DND-41 (cell line): ENCODE measurements around the gene FAM174C.

Source experiments
- ATAC-seq: fragments of 200-7000 bp; cut with Tn5 transposase; 3 replicates; pipeline ENCODE4 v1.9.1; 2021; ENCODE audit warnings: low read depth; ENCODE audit not compliant: insufficient read depth
- DNase-seq: peaks from one replicate; pipeline ENCODE4 v3.0.0-alpha.2; 2020
- H2AFZ ChIP-seq: 2 replicates; pipeline ENCODE4 v1.6.0; 2012; ENCODE audit warnings: low read depth, low read length
- H3K27ac ChIP-seq: 2 replicates; pipeline ENCODE4 v1.5.1; 2012; ENCODE audit warnings: low read length, inconsistent platforms
- H3K27me3 ChIP-seq: fragments of 200-600 bp; sonication (generic); 2 replicates; pipeline ENCODE4 v1.6.0; 2012; ENCODE audit warnings: low read length, mild to moderate bottlenecking, inconsistent platforms; ENCODE audit not compliant: insufficient read depth, poor library complexity
- H3K36me3 ChIP-seq: 2 replicates; pipeline ENCODE4 v1.5.1; 2012; ENCODE audit warnings: low read length, inconsistent platforms; ENCODE audit not compliant: insufficient read depth
- H3K4me1 ChIP-seq: 2 replicates; pipeline ENCODE4 v1.5.1; 2012; ENCODE audit warnings: mild to moderate bottlenecking, low read length; ENCODE audit not compliant: insufficient read depth
- H3K4me2 ChIP-seq: 2 replicates; pipeline ENCODE4 v1.6.0; 2012; ENCODE audit warnings: mild to moderate bottlenecking, moderate library complexity, low read length, inconsistent platforms; ENCODE audit not compliant: insufficient read depth
- H3K4me3 ChIP-seq, 2 experiments: fragments of 200-600 bp in 1 of 2; shearing (Covaris generic) in 1 of 2; 2 replicates each; pipeline ENCODE4 v1.5.1; 2012 to 2016; ENCODE audit warnings: inconsistent platforms in 2 of 2, low read length in 2 of 2, mild to moderate bottlenecking in 2 of 2, low read depth in 1 of 2, moderate library complexity in 1 of 2
- H3K79me2 ChIP-seq: 2 replicates; pipeline ENCODE4 v1.6.0; 2012; ENCODE audit warnings: low read length, inconsistent platforms; ENCODE audit not compliant: insufficient read depth
- H3K9ac ChIP-seq: 2 replicates; pipeline ENCODE4 v1.6.0; 2012; ENCODE audit warnings: low read depth, mild to moderate bottlenecking, inconsistent platforms, low read length, moderate library complexity
- H3K9me3 ChIP-seq: 2 replicates; pipeline ENCODE4 v1.5.1; 2012; ENCODE audit warnings: low read length, moderate library complexity, mild to moderate bottlenecking, inconsistent platforms; ENCODE audit not compliant: insufficient read depth, severe bottlenecking
- H4K20me1 ChIP-seq: 2 replicates; pipeline ENCODE4 v1.6.0; 2012; ENCODE audit warnings: low read length; ENCODE audit not compliant: insufficient read depth
- CTCF ChIP-seq: IDR thresholded peaks from 2 replicates; pipeline ENCODE4 v1.5.1; 2012; ENCODE audit warnings: borderline replicate concordance, low read length, moderate library complexity, mild to moderate bottlenecking; ENCODE audit not compliant: poor library complexity, severe bottlenecking; ENCODE audit errors: extremely low read depth
- EZH2 ChIP-seq: IDR thresholded peaks from 3 replicates; pipeline ENCODE4 v1.6.1; 2012; ENCODE audit warnings: borderline replicate concordance, low read depth, mild to moderate bottlenecking, moderate library complexity, low read length, inconsistent platforms; ENCODE audit not compliant: severe bottlenecking

Gene FAM174C

DNA sequence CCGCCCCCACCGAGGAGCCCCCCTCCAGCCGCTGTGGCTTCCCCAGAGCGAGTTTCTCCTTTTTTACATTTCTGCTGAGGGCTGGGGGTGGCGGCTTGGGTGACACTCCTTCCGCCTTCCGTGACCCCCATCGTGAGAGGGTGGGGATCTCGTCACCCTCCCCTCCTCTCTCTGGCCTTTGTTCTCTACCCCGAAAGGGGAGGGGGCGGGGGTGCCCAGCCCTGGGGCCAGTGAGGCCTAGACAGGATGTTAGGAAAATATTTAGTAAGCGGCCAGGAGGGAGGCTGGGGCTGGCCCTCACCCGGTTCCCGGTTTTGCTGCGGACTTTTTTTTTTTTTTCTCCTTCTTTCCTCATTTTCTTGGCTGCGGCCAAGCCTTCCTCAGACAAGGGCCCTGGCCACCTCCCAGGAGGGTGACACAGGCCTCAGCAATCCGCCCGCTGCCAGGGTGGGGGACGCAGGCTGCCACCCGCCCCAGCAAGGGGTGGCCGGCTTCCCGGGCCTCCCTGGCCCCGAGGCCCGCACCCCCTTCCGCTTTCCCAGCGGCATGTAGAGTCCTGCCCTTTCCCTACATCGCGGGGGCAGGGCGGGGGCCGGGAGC lies 23.0 kb upstream of the FAM174C start:
- peak overlapping the region; percentile 77 for H3K4me2 ChIP-seq
- H4K20me1 ChIP-seq: peaks cover 55% of the 10 kb centered on the region
- peak overlapping the region; percentile 41 for H3K9ac ChIP-seq
- peaks cover 55% of the 10 kb centered on the region for H3K79me2 ChIP-seq
- H3K4me3 ChIP-seq: peak overlapping the region in 1 of 2 experiments; percentile 44; a peak in 2 of 4 replicates
- DNase-seq (peak; percentile 70), ATAC-seq (no peak)
- TF ChIP-seq EZH2 (no peak), CTCF (no peak)
- H3K9me3 ChIP-seq: no peaks in the 10 kb centered on the region
- peaks cover 57% of the 10 kb centered on the region for H3K4me1 ChIP-seq
- peaks cover 46% of the 10 kb centered on the region for H3K36me3 ChIP-seq
- H3K27me3 ChIP-seq: no peaks in the 10 kb centered on the region
- no peak overlapping the region for H2AFZ ChIP-seq
- peak overlapping the region; percentile 29 for H3K27ac ChIP-seq

DNA sequence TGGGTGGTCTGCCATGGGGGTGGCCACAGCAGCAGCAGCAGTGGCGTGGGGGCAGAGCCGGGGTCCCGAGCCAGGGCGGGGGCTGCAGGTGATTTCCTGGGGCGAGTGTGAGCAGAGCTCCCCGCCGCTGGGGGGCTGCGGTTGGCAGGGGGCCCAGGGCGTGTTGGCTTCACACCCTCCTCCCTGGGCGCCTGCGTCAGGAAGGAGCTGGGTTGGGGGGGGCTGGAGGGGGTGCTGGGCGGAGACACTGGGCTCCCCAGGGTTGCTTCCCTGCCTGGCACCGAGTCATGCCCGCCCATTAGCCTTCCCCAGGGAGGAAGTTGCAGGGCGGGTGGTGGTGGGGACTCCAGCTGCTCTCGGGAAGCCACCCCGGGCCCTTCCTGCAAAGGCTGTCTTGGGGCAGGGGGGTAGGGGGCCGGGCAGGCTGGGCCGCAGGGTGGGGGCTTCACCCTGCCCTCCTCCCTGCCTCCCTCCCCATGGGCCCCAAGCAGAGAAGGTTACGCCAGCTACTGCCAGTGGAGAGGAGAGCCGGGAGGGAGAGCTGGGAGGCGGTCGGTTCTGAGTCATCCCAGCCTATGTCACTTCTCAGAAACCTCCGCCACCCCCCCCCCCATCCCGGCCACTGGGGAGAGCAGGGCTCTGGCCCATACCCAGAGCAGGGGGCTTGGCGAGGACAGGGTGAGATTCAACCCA lies 22.4 kb upstream of the FAM174C start:
- TF ChIP-seq EZH2: no peak
- peak; percentile 17 for TF ChIP-seq CTCF
- peak overlapping the region in 1 of 2 experiments; percentile 44; a peak in 2 of 4 replicates for H3K4me3 ChIP-seq
- H3K9me3 ChIP-seq: no peaks in the 10 kb centered on the region
- peak overlapping the region; percentile 77 for H3K4me2 ChIP-seq
- no peaks in the 10 kb centered on the region for H3K27me3 ChIP-seq
- H3K36me3 ChIP-seq: peaks cover 52% of the 10 kb centered on the region
- peaks cover 55% of the 10 kb centered on the region for H3K79me2 ChIP-seq
- no peak overlapping the region for H2AFZ ChIP-seq
- H4K20me1 ChIP-seq: peaks cover 55% of the 10 kb centered on the region
- H3K9ac ChIP-seq: peak overlapping the region; percentile 41
- DNase-seq: peak; percentile 96
- peaks cover 63% of the 10 kb centered on the region for H3K4me1 ChIP-seq
- peak; percentile 71 for ATAC-seq
- H3K27ac ChIP-seq: peak overlapping the region; percentile 70

DNA sequence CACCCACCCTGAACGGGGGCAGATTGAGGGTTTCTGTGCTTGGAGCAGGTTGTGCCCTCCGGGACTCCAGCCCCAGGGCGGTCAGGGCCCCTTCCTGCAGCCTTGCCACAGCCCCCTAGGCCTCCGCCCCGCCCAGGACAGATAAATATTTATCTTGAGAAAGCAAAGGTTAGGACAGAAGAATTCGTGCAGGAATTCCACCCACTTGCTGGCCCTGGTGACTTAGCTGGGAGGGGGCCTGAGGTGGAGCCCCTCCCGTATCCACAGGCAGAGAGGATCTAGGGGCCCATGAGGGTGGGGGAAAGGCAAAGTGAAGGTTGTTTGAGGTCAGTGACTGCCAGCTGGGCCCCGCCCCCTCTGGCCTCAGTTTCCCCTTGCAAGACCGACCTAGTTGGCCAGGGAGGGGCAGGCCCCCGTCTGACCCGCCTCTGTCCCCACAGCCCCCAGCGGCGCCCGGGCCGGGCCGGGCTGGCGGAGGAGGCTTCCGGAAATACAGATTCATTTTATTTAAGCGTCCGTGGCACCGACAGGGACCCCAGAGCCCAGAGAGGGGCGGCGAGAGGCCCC lies 21.7 kb upstream of the FAM174C start:
- no peak for ATAC-seq
- no peak for DNase-seq
- Histone ChIP-seq H2AFZ (no peak overlapping the region), H3K36me3 (peaks cover 57% of the 10 kb centered on the region), H3K79me2 (peaks cover 55% of the 10 kb centered on the region), H4K20me1 (peaks cover 55% of the 10 kb centered on the region), H3K27ac (peak overlapping the region; percentile 70), H3K4me3 (peak overlapping the region in 1 of 2 experiments; percentile 38; a peak in 2 of 4 replicates), H3K9me3 (no peaks in the 10 kb centered on the region), H3K4me1 (peaks cover 67% of the 10 kb centered on the region), H3K9ac (peak overlapping the region; percentile 41), H3K4me2 (peak overlapping the region; percentile 77), H3K27me3 (no peaks in the 10 kb centered on the region)
- no peak for TF ChIP-seq CTCF
- no peak for TF ChIP-seq EZH2
